ENCODE data around the gene KCTD16.

DNA sequence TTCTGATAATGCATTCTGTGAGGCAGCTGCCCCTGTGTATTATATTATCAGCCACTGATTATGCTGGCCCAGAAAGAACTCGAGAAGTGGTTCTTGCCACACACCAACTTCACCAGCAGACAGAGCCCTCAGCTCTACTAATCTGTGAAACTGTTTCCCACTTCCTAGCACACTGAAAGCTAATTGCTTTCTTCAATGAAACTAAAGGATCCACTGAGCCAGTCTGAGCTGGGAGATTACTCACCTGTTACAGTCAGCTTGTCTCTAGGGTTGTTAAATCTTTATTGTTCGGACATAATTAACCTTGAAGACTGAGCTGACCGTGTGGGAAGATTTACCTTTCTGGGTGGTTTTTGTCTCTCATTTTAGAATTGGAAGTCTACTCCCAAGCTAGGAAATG lies 263.2 kb downstream of the KCTD16 start:
- TF ChIP-seq, protein P1, sequence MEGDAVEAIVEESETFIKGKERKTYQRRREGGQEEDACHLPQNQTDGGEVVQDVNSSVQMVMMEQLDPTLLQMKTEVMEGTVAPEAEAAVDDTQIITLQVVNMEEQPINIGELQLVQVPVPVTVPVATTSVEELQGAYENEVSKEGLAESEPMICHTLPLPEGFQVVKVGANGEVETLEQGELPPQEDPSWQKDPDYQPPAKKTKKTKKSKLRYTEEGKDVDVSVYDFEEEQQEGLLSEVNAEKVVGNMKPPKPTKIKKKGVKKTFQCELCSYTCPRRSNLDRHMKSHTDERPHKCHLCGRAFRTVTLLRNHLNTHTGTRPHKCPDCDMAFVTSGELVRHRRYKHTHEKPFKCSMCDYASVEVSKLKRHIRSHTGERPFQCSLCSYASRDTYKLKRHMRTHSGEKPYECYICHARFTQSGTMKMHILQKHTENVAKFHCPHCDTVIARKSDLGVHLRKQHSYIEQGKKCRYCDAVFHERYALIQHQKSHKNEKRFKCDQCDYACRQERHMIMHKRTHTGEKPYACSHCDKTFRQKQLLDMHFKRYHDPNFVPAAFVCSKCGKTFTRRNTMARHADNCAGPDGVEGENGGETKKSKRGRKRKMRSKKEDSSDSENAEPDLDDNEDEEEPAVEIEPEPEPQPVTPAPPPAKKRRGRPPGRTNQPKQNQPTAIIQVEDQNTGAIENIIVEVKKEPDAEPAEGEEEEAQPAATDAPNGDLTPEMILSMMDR (conservative IDR thresholded peaks at IDR 0.05 in 1 of 2, IDR thresholded peaks at IDR 0.05 in 1 of 2; ENCODE audit: extremely low read depth in 1 of 2, insufficient read depth in 1 of 2, low read depth in 1 of 2, low read length in 2 of 2): no peak
- TF ChIP-seq EZH2 (IDR thresholded peaks at IDR 0.05; ENCODE audit: borderline replicate concordance, low read length): no peak
